ENCODE measurements around the gene RPS19. TPM values are rescaled to one million over a fixed set of nuclear protein-coding genes. Genes with fewer than 3 reads are reported as not detected.

RPS19 gene
- total RNA-seq, 2 donors from 2014 or later, result 108 to 415 TPM

DNA sequence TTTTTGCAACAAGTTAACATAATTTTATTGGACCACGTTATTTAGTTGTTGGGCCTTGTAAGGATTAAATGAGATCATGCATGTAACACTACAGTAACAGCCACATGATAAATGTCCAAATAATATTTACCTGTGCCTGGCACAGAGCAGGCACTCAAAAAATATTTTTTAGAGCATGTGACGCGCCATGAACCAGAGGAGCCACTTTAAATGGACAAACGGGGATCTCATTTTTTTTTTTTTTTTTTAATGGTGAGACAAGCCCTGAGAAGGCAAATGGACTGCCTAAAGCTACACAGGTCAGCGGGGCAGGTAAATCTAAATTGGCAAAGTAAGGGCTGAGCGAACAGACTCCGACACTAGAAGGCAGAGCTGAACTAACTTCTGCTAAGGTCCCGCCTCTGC lies 840 bp upstream of the RPS19 start:
- Histone ChIP-seq H3K4me3 (peak overlapping the region; percentile 29 to 83), H3K36me3 (peaks cover 32% of the 10 kb centered on the region), H3K4me1 (peaks cover 0 to 30% of the 10 kb centered on the region in 2 donors), H3K27me3 (no peaks in the 10 kb centered on the region), H3K9me3 (no peaks in the 10 kb centered on the region), H3K27ac (peak overlapping the region; percentile 93 to 98)
- no peak for DNase-seq (ENCODE audit: low spot score)
- TF ChIP-seq, protein P1, sequence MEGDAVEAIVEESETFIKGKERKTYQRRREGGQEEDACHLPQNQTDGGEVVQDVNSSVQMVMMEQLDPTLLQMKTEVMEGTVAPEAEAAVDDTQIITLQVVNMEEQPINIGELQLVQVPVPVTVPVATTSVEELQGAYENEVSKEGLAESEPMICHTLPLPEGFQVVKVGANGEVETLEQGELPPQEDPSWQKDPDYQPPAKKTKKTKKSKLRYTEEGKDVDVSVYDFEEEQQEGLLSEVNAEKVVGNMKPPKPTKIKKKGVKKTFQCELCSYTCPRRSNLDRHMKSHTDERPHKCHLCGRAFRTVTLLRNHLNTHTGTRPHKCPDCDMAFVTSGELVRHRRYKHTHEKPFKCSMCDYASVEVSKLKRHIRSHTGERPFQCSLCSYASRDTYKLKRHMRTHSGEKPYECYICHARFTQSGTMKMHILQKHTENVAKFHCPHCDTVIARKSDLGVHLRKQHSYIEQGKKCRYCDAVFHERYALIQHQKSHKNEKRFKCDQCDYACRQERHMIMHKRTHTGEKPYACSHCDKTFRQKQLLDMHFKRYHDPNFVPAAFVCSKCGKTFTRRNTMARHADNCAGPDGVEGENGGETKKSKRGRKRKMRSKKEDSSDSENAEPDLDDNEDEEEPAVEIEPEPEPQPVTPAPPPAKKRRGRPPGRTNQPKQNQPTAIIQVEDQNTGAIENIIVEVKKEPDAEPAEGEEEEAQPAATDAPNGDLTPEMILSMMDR (IDR thresholded peaks at IDR 0.05), result peak in 1 of 2 donors; percentile 61

- peak overlapping the region; percentile 83 to 87 for H3K4me3 ChIP-seq
- TF ChIP-seq, protein P1 (IDR thresholded peaks at IDR 0.05), result no peak
- H3K9me3 ChIP-seq, result no peaks in the 10 kb centered on the region
- peaks cover 0 to 36% of the 10 kb centered on the region in 2 donors for H3K4me1 ChIP-seq
- H3K27me3 ChIP-seq, result no peaks in the 10 kb centered on the region
- no peak for DNase-seq (ENCODE audit: low spot score)
- H3K27ac ChIP-seq, result peak overlapping the region; percentile 93 to 98
- H3K36me3 ChIP-seq, result peaks cover 45% of the 10 kb centered on the region
Observed at GRCh38 chr19:41860419-41861115, 512 bp downstream of the RPS19 start.

DNA sequence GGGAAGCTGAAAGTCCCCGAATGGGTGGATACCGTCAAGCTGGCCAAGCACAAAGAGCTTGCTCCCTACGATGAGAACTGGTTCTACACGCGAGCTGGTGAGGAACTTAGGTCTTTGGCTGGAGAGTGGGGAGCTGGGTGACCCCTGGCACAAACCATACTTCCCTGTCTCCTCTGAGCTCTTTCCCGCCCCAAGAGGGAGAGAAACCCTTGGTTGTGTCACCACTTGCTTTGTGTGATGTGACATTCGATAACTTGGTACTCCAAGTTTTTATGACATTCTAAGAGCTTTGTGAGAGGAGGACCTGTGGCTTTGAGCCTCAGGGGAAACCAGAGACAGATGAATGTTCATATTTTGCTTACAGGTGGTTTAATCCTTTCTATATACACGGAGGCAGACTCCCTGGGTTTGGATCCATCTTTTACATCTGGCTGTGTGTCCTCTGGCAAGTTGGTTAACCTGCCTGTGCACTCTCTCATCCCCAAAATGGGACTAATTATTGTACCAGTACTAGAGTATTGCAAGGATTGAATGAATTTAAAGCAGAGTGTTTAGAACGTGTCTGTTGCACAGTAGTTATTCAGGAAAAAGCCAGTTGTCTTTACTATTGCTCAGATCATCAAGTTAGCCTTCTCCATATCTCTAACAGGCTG lies 1.2 kb downstream of the RPS19 start:
- DNase-seq (ENCODE audit: low spot score), result no peak
- no peaks in the 10 kb centered on the region for H3K27me3 ChIP-seq
- peaks cover 50% of the 10 kb centered on the region for H3K36me3 ChIP-seq
- peak overlapping the region in 1 of 2 donors; percentile 93 for H3K27ac ChIP-seq
- H3K9me3 ChIP-seq, result no peaks in the 10 kb centered on the region
- TF ChIP-seq, protein P1 (IDR thresholded peaks at IDR 0.05), result no peak
- peaks cover 0 to 36% of the 10 kb centered on the region in 2 donors for H3K4me1 ChIP-seq
- peak overlapping the region; percentile 83 to 87 for H3K4me3 ChIP-seq

DNA sequence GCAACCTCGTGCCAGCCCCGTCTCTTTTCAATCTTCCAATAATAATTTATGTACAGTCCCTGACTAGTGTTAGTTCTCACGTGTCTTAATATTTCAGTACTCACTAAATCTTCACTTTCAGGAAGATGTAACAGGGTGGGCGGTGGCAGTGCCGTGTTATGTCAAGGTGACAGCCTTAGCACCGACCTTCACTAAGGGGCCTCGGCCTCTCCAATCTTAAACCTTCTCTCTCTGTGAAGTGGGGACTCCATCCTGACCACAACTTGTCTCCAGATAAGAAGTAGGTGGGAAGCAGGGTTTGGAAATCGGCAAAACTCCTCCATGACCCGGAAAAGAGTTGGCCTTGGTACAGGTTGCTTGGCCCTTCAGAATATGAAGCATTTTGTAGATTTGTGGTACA lies 1.8 kb downstream of the RPS19 start:
- Histone ChIP-seq H3K36me3 (peaks cover 56% of the 10 kb centered on the region), H3K4me1 (peaks cover 0 to 36% of the 10 kb centered on the region in 2 donors), H3K27me3 (no peaks in the 10 kb centered on the region), H3K9me3 (no peaks in the 10 kb centered on the region), H3K4me3 (no peak overlapping the region), H3K27ac (no peak overlapping the region)
- TF ChIP-seq, protein P1 (IDR thresholded peaks at IDR 0.05), result no peak
- DNase-seq (ENCODE audit: low spot score), result no peak

DNA sequence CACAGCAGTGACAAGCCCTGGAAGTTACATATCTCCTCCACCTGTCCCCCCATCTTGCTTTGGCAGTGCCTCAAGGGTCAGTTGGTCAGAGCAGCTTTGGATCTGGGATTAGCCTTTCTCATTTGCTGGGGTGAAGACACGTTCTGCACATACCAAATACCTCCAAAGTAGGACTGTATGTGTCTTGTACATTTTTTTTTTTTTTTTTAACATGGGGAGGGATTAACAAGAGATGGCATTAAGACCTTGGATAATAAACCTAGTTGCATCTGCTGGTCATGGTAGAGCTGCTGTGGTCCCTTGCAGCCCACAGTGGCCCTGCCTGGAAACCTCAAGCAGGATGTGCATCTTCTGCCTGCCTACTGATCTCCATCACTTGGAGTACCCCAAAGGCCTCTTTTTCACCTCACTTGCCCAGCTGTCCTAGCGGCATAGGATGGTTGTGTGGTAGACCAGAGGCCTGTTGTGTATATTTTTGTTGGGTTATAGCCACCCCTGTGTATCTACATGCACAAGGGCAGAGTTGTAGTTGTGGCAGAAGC lies 2.5 kb downstream of the RPS19 start:
- TF ChIP-seq, protein P1 (IDR thresholded peaks at IDR 0.05), result no peak
- H3K27me3 ChIP-seq, result no peaks in the 10 kb centered on the region
- H3K9me3 ChIP-seq, result no peaks in the 10 kb centered on the region
- H3K4me1 ChIP-seq, result peaks cover 0 to 36% of the 10 kb centered on the region in 2 donors
- DNase-seq (ENCODE audit: low spot score), result no peak
- no peak overlapping the region for H3K27ac ChIP-seq
- H3K4me3 ChIP-seq, result no peak overlapping the region
- peaks cover 62% of the 10 kb centered on the region for H3K36me3 ChIP-seq

Data from right atrium auricular region (tissue), 2 donors.